ENCODE data around the gene RHBDL3.
A peak's percentile ranks its signal among the peaks of the same experiment; 100 is the strongest.

RHBDL3 gene

GRCh38 chr17:32342603-32343325 is 77.1 kb downstream of the RHBDL3 start:
- TF ChIP-seq CTCF (conservative IDR thresholded peaks at IDR 0.05), result no peak

GRCh38 chr17:32345951-32346600 is 80.4 kb downstream of the RHBDL3 start:
- no peak overlapping the region for H3K27ac ChIP-seq
- no peak for TF ChIP-seq CTCF (conservative IDR thresholded peaks at IDR 0.05)

More at GRCh38 chr17:32342603-32343325, 77.1 kb downstream of the RHBDL3 start:
- H3K27ac ChIP-seq, result peak overlapping the region; percentile 84

- no peak for TF ChIP-seq CTCF (conservative IDR thresholded peaks at IDR 0.05)
- peak overlapping the region; percentile 99; the same call in 1 of the 2 replicates for H3K27ac ChIP-seq
Measured at GRCh38 chr17:32348483-32348800, 82.8 kb downstream of the RHBDL3 start.

GRCh38 chr17:32349503-32349853 is 83.8 kb downstream of the RHBDL3 start:
- no peak for TF ChIP-seq CTCF (conservative IDR thresholded peaks at IDR 0.05)
- peak overlapping the region; percentile 99 for H3K27ac ChIP-seq

- no peak for TF ChIP-seq CTCF (conservative IDR thresholded peaks at IDR 0.05)
- H3K27ac ChIP-seq, result peak within 1 kb of the TSS; percentile 99
Measured at GRCh38 chr17:32349854-32350665, 84.4 kb downstream of the RHBDL3 start, which contains the start of gene ZNF207. Gene ZNF207 (plus strand): TSS chr17:32350157. CDS start chr17:32350286, 129 bp downstream.

GRCh38 chr17:32350666-32351418 is 85.2 kb downstream of the RHBDL3 start:
- H3K27ac ChIP-seq, result peak overlapping the region; percentile 99
- no peak for TF ChIP-seq CTCF (conservative IDR thresholded peaks at IDR 0.05)

GRCh38 chr17:32352734-32353133 is 87.1 kb downstream of the RHBDL3 start:
- H3K27ac ChIP-seq, result peak overlapping the region; percentile 99; the same call in 1 of the 2 replicates
